ENCODE data around the gene KCNV2. TPM values are rescaled to one million over a fixed set of nuclear protein-coding genes. Genes with fewer than 3 reads are reported as not detected.

The KCNV2 gene
- total RNA-seq, 3 donors from 2014 or later, result not detected

DNA sequence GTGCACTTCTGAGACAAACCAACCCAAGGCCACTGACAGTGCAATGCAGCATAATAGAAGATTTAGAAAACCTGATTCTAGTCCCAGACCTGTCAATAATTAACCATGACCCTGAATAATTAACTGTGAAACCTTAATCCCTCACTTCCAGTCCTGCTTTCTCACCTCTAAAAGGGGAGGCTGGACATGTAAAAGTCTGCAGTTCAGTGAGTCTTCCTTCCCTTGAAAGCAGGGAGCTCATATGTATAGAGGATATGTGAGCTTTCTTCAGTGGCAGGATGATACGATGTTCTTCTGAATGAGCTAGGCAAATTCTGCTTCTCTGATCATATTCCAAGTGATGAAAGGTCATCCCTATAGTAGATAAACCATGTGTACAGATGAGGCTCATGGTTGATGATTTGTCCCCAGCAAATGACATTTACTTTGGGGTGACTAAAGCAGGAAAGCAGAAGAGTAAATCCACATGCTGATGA lies 2.9 kb downstream of the KCNV2 start:
- ATAC-seq (no peak), DNase-seq (no peak)
- H3K36me3 ChIP-seq (ENCODE audit: low read depth), result no peaks in the 10 kb centered on the region
- H3K9me3 ChIP-seq, result no peaks in the 10 kb centered on the region
- H3K4me3 ChIP-seq, result no peak overlapping the region
- intact Hi-C loops (cut with DNase I, micrococcal nuclease), result no loop called here
- H3K4me1 ChIP-seq (ENCODE audit: low read depth), result no peaks in the 10 kb centered on the region
- TF ChIP-seq, protein P1, sequence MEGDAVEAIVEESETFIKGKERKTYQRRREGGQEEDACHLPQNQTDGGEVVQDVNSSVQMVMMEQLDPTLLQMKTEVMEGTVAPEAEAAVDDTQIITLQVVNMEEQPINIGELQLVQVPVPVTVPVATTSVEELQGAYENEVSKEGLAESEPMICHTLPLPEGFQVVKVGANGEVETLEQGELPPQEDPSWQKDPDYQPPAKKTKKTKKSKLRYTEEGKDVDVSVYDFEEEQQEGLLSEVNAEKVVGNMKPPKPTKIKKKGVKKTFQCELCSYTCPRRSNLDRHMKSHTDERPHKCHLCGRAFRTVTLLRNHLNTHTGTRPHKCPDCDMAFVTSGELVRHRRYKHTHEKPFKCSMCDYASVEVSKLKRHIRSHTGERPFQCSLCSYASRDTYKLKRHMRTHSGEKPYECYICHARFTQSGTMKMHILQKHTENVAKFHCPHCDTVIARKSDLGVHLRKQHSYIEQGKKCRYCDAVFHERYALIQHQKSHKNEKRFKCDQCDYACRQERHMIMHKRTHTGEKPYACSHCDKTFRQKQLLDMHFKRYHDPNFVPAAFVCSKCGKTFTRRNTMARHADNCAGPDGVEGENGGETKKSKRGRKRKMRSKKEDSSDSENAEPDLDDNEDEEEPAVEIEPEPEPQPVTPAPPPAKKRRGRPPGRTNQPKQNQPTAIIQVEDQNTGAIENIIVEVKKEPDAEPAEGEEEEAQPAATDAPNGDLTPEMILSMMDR (IDR thresholded peaks at IDR 0.05), result no peak

DNA sequence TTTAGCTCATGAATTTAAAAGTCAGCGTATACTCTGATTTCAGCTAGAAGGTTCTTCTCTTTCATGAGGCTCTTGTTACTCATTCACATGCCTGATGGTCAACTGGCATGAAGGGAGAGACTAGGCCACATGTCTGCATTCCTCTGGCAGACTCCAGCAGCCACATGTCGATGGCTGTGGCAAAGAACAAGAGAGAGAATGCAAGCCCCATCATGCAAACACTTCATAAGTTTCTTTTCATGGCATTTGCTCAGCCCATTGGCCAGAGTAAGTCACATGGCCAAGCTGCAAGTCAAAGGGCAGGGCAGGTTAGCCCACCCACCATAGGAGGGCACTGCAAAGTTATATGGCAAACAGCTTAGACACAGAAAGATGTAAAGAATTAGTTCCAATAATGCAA lies 5.4 kb downstream of the KCNV2 start:
- Histone ChIP-seq H3K4me3 (no peak overlapping the region), H3K9me3 (no peaks in the 10 kb centered on the region), H3K4me1 (ENCODE audit: low read depth) (no peaks in the 10 kb centered on the region), H3K36me3 (ENCODE audit: low read depth) (no peaks in the 10 kb centered on the region)
- ATAC-seq (no peak), DNase-seq (no peak)
- TF ChIP-seq, protein P1 (IDR thresholded peaks at IDR 0.05), result no peak
- intact Hi-C loops (cut with DNase I, micrococcal nuclease), result no loop called here

DNA sequence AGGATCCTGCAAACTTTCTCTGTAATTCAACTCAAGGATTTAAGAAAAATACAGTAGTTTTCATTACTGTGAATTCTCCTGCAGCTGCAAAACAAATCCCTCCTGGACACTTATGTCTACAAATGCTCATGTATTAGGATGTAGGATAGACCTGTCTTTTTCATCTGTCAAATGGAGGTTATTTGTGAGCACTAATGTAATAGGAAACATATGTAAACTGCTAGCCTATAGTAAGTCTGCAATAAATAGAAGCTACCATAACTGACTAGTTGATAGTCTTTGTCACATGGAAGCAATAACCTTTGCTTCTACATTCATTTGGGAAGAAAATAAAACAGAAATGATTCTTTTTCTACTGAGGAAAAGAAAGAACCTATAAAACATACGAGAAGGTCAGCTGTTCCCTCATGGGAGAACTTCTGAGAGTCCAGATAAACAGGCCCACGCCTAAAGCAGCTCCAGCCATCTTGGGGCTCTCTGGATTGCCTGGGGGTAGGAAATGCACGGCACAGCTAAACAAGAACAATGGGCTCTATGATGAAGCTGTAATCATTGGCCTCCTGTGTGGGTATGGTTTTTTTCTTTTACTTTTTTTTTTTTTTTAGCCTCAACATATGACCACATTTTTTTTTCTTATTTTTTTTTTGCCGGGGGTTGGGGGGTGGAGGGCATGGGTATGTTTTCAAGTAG lies 6.2 kb downstream of the KCNV2 start:
- H3K9me3 ChIP-seq, result no peaks in the 10 kb centered on the region
- no peak overlapping the region for H3K4me3 ChIP-seq
- H3K36me3 ChIP-seq (ENCODE audit: low read depth), result no peaks in the 10 kb centered on the region
- DNase-seq (no peak), ATAC-seq (no peak)
- intact Hi-C loops (cut with DNase I, micrococcal nuclease), result no loop called here
- TF ChIP-seq, protein P1 (IDR thresholded peaks at IDR 0.05), result no peak
- peaks cover 3% of the 10 kb centered on the region for H3K4me1 ChIP-seq (ENCODE audit: low read depth)

DNA sequence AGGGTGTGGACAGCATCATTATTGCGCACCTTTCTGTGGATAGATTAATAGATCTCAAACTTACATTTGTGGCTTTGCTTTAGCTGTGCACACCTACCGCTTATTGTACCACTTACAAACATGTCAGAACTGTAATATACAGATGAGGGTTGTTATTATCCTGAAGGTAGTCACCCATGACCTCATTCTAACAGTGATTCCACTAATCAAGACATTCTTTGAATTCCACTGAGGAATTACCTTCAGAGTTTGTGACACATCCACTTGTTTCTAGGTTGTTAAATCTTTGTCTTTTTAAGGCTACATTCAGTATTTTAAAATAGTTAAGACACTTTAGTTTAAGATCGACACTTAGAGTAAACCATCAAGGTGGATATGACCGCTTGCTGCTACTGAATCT lies 7.8 kb downstream of the KCNV2 start:
- intact Hi-C loops (cut with DNase I, micrococcal nuclease), result no loop called here
- TF ChIP-seq, protein P1 (IDR thresholded peaks at IDR 0.05), result no peak
- H3K9me3 ChIP-seq, result no peaks in the 10 kb centered on the region
- no peak for ATAC-seq
- no peak overlapping the region for H3K4me3 ChIP-seq
- no peak for DNase-seq
- H3K4me1 ChIP-seq (ENCODE audit: low read depth), result peaks cover 3% of the 10 kb centered on the region
- no peaks in the 10 kb centered on the region for H3K36me3 ChIP-seq (ENCODE audit: low read depth)

DNA sequence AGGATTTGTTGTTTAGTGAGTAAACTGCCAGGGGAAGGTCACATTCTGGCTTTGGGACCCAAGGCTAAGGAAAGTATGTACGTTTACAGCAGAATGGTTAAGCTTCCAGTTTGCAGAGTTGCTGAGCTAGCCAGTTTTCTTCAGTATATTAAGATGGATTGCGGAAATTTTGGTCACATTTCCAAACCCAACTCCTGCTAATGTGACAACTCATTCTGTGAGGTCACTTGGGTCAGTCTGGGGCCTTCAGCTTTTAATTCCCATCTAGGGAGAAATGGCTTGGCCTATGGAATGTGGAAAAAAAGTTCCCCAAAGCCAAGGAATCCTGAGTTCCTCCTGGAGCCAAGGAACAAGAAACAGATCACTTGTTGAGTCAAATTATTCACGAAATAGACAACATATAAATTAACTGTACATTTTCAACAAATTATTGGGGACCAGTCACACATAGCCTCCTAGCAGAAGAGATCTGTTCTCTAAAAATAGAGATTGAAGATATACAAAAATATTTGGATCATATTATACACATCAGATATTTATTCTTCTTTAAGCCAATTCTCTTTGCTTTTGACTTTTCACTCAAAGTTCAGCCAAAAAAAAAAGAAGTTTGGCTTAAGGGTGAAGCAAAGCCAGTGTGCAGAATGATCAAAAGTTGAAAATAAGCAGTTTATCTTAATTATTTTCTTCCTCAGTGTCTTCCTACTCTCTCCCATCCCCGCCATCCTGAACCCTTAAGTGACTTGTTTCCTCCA lies 8.8 kb downstream of the KCNV2 start:
- peaks cover 3% of the 10 kb centered on the region for H3K4me1 ChIP-seq (ENCODE audit: low read depth)
- no peaks in the 10 kb centered on the region for H3K36me3 ChIP-seq (ENCODE audit: low read depth)
- H3K9me3 ChIP-seq, result no peaks in the 10 kb centered on the region
- DNase-seq (no peak), ATAC-seq (no peak)
- TF ChIP-seq, protein P1 (IDR thresholded peaks at IDR 0.05), result no peak
- no peak overlapping the region for H3K4me3 ChIP-seq
- intact Hi-C loops (cut with DNase I, micrococcal nuclease), result no loop called here

All from mucosa of descending colon (tissue), 3 donors.